Measurements from ENCODE around the gene NEK7.

NEK7 gene

DNA sequence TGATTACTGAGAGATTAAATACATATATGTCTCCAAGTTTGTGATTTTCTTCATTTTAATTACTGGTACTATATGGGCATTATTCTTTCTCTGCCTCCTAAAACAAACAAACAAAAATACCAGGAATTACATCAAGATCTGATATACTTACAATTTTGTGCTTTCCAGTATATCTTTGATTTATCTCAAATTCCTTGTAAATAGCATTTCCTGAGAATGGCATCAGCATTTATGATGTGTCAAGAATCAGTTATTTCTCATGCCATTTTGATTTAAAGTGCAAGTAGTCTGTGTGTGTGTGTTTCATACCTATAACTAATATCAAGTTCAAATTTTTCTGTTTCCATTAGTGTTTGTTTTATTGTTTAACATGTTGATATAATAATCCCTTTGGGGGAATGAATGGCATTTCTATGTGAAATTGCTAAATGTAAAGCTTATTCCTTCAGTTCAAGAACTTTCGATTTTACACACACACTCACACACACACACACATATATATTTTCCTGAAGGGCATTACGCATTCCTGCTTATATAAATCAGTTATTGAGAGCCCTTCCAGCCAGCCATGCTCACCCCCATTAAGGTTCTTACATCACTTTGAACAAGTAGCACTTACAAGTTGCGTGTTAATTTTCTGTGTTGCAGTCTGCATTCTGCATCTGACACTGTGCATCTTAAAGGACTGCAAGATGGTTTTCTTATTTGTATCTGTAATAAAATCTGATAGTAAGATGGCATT lies 102.7 kb downstream of the NEK7 start:
- H3K9me3 ChIP-seq (replicated peaks; ENCODE audit: insufficient read depth, low read length) = no peaks in the 10 kb centered on the region
- H3K36me3 ChIP-seq (replicated peaks; ENCODE audit: insufficient read depth, low read length) = no peaks in the 10 kb centered on the region
- H3K27ac ChIP-seq (ENCODE audit: low read length) = no peak overlapping the region
- H3K79me2 ChIP-seq (ENCODE audit: low read length) = peaks cover 10% of the 10 kb centered on the region; the same call in 1 of the 2 replicates
- H2AFZ ChIP-seq (ENCODE audit: low read length) = no peak overlapping the region
- no peaks in the 10 kb centered on the region for H3K27me3 ChIP-seq (replicated peaks; ENCODE audit: insufficient read depth, low read length)
- H3F3A ChIP-seq (ENCODE audit: insufficient read depth, low read length) = no peaks in the 10 kb centered on the region
- H3K4me1 ChIP-seq (ENCODE audit: low read length) = peaks cover 5% of the 10 kb centered on the region; the same call in 1 of the 2 replicates
- TF ChIP-seq, protein P1, sequence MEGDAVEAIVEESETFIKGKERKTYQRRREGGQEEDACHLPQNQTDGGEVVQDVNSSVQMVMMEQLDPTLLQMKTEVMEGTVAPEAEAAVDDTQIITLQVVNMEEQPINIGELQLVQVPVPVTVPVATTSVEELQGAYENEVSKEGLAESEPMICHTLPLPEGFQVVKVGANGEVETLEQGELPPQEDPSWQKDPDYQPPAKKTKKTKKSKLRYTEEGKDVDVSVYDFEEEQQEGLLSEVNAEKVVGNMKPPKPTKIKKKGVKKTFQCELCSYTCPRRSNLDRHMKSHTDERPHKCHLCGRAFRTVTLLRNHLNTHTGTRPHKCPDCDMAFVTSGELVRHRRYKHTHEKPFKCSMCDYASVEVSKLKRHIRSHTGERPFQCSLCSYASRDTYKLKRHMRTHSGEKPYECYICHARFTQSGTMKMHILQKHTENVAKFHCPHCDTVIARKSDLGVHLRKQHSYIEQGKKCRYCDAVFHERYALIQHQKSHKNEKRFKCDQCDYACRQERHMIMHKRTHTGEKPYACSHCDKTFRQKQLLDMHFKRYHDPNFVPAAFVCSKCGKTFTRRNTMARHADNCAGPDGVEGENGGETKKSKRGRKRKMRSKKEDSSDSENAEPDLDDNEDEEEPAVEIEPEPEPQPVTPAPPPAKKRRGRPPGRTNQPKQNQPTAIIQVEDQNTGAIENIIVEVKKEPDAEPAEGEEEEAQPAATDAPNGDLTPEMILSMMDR (IDR thresholded peaks at IDR 0.05; ENCODE audit: low read length) = no peak
- TF ChIP-seq EZH2 (optimal IDR thresholded peaks at IDR 0.05; ENCODE audit: low read depth, low read length) (no peak), EZH2phosphoT487 (IDR thresholded peaks at IDR 0.05; ENCODE audit: low read length) (no peak)
- H3K9me2 ChIP-seq (replicated peaks; ENCODE audit: insufficient read depth, low read length) = no peaks in the 10 kb centered on the region
- H4K20me1 ChIP-seq (ENCODE audit: insufficient read depth, low read length) = no peaks in the 10 kb centered on the region
- no peak overlapping the region for H3K4me3 ChIP-seq (ENCODE audit: low read length)
- H3K4me2 ChIP-seq (ENCODE audit: low read depth, low read length) = no peak overlapping the region
- H3K9ac ChIP-seq (ENCODE audit: low read length) = no peak overlapping the region
- DNase-seq = no peak

DNA sequence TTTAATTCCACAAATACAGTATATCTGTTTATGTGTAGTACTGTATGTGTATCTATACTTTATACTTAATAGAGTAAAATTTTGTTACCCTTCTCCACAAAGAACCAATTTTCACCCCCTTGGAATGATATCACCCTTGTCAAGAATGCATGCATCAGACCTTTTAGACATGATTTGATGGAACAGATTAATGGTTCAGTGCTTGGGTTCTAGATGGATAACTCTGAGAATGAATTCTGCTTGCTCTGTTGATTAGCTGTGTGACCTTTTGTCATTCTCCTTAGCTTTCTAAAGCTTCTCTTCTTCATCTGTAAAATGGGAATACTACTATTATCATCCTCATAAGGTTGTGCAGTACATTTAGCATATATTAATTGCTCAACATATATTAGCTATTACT lies 105.1 kb downstream of the NEK7 start:
- H4K20me1 ChIP-seq (ENCODE audit: insufficient read depth, low read length) = no peaks in the 10 kb centered on the region
- H3K9ac ChIP-seq (ENCODE audit: low read length) = no peak overlapping the region
- no peak overlapping the region for H2AFZ ChIP-seq (ENCODE audit: low read length)
- H3K4me1 ChIP-seq (ENCODE audit: low read length) = peaks cover 5% of the 10 kb centered on the region; the same call in 1 of the 2 replicates
- no peak overlapping the region for H3K27ac ChIP-seq (ENCODE audit: low read length)
- no peaks in the 10 kb centered on the region for H3K9me3 ChIP-seq (replicated peaks; ENCODE audit: insufficient read depth, low read length)
- no peaks in the 10 kb centered on the region for H3K27me3 ChIP-seq (replicated peaks; ENCODE audit: insufficient read depth, low read length)
- H3K4me3 ChIP-seq (ENCODE audit: low read length) = no peak overlapping the region
- no peaks in the 10 kb centered on the region for H3K79me2 ChIP-seq (ENCODE audit: low read length)
- no peaks in the 10 kb centered on the region for H3F3A ChIP-seq (ENCODE audit: insufficient read depth, low read length)
- TF ChIP-seq EZH2 (optimal IDR thresholded peaks at IDR 0.05; ENCODE audit: low read depth, low read length) (no peak), EZH2phosphoT487 (IDR thresholded peaks at IDR 0.05; ENCODE audit: low read length) (no peak)
- TF ChIP-seq, protein P1 (IDR thresholded peaks at IDR 0.05; ENCODE audit: low read length) = no peak
- no peak for DNase-seq
- H3K36me3 ChIP-seq (replicated peaks; ENCODE audit: insufficient read depth, low read length) = no peaks in the 10 kb centered on the region
- H3K9me2 ChIP-seq (replicated peaks; ENCODE audit: insufficient read depth, low read length) = no peaks in the 10 kb centered on the region
- H3K4me2 ChIP-seq (ENCODE audit: low read depth, low read length) = no peak overlapping the region

DNA sequence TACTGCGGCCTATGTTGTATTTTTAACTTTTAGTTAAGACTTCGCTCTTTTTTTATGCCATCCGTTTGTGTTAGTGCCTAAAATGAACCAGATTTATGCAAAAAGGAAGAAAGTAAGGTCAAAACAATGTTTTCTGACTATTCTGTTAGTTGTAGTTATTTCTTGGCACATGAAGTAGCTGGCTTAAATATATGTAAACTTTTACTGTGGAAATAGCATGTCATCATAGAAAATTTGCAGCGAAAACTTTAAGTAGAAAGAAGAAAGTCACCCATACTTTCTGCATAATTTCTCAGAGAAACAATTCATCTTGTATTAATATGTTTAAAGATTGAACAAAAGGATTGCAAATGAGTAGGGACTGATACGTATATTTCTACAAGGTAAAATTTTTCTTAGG lies 106.4 kb downstream of the NEK7 start:
- DNase-seq = no peak
- Histone ChIP-seq H3K27ac (ENCODE audit: low read length) (no peak overlapping the region), H3K4me3 (ENCODE audit: low read length) (no peak overlapping the region), H3K79me2 (ENCODE audit: low read length) (no peaks in the 10 kb centered on the region), H4K20me1 (ENCODE audit: insufficient read depth, low read length) (no peaks in the 10 kb centered on the region), H3K9ac (ENCODE audit: low read length) (no peak overlapping the region), H2AFZ (ENCODE audit: low read length) (no peak overlapping the region), H3K9me3 (replicated peaks; ENCODE audit: insufficient read depth, low read length) (no peaks in the 10 kb centered on the region), H3F3A (ENCODE audit: insufficient read depth, low read length) (no peaks in the 10 kb centered on the region), H3K36me3 (replicated peaks; ENCODE audit: insufficient read depth, low read length) (no peaks in the 10 kb centered on the region), H3K9me2 (replicated peaks; ENCODE audit: insufficient read depth, low read length) (no peaks in the 10 kb centered on the region), H3K4me1 (ENCODE audit: low read length) (peaks cover 5% of the 10 kb centered on the region; the same call in 1 of the 2 replicates), H3K4me2 (ENCODE audit: low read depth, low read length) (no peak overlapping the region), H3K27me3 (replicated peaks; ENCODE audit: insufficient read depth, low read length) (no peaks in the 10 kb centered on the region)
- TF ChIP-seq EZH2phosphoT487 (IDR thresholded peaks at IDR 0.05; ENCODE audit: low read length) = no peak
- no peak for TF ChIP-seq EZH2 (optimal IDR thresholded peaks at IDR 0.05; ENCODE audit: low read depth, low read length)
- TF ChIP-seq, protein P1 (IDR thresholded peaks at IDR 0.05; ENCODE audit: low read length) = no peak
